GM21423 (cell line): ENCODE measurements around the gene PIM3.
"Not testable (repeated sequence)": the region's sequence is repeated elsewhere in the genome, so short reads cannot be mapped to it uniquely, and the experiment has no call there.

Experiments
- ATAC-seq: cut with Tn5 transposase; IDR thresholded peaks from one replicate; pipeline ENCODE4 v1.9.1; 2021; ENCODE audit warnings: mild to moderate bottlenecking, moderate library complexity; ENCODE audit not compliant: unreplicated experiment

The PIM3 gene

GRCh38 chr22:49942565-49943404 lies 17.8 kb upstream of the PIM3 start:
- ATAC-seq, result no peak

GRCh38 chr22:49943405-49943765 lies 17.2 kb upstream of the PIM3 start:
- ATAC-seq, result no peak

GRCh38 chr22:49943771-49944398 lies 16.7 kb upstream of the PIM3 start:
- no peak for ATAC-seq

GRCh38 chr22:49944399-49944891 lies 16.1 kb upstream of the PIM3 start:
- no peak for ATAC-seq

GRCh38 chr22:49945042-49945794 lies 15.4 kb upstream of the PIM3 start:
- not testable (repeated sequence) for ATAC-seq

GRCh38 chr22:49946612-49947295 lies 13.8 kb upstream of the PIM3 start:
- no peak for ATAC-seq

GRCh38 chr22:49947296-49947622 lies 13.3 kb upstream of the PIM3 start:
- no peak for ATAC-seq

GRCh38 chr22:49948116-49948957 lies 12.2 kb upstream of the PIM3 start:
- ATAC-seq, result no peak

GRCh38 chr22:49948958-49949913 lies 11.3 kb upstream of the PIM3 start:
- ATAC-seq, result no peak

GRCh38 chr22:49949914-49950292 lies 10.7 kb upstream of the PIM3 start:
- no peak for ATAC-seq

- no peak for ATAC-seq
Observed at GRCh38 chr22:49950396-49950994, 10.1 kb upstream of the PIM3 start.

GRCh38 chr22:49951000-49951677 lies 9.4 kb upstream of the PIM3 start:
- no peak for ATAC-seq

- no peak for ATAC-seq
Observed at GRCh38 chr22:49951678-49951985, 8.9 kb upstream of the PIM3 start.

- no peak for ATAC-seq
Observed at GRCh38 chr22:49951986-49952896, 8.3 kb upstream of the PIM3 start.

- ATAC-seq, result no peak
Observed at GRCh38 chr22:49953027-49953679, 7.4 kb upstream of the PIM3 start.

GRCh38 chr22:49953680-49954344 lies 6.8 kb upstream of the PIM3 start:
- ATAC-seq, result no peak
